NT2/D1 (cell line): ENCODE results near the gene NOL11.

Source experiments
- DNase-seq: peaks from one replicate; pipeline ENCODE4 v3.0.0-alpha.2; 2011; ENCODE audit warnings: low read depth, low spot score
- H3K27me3 ChIP-seq: 2 replicates; pipeline ENCODE4 v1.6.0; 2011; ENCODE audit warnings: mild to moderate bottlenecking; ENCODE audit not compliant: insufficient read length, insufficient read depth
- H3K36me3 ChIP-seq: 2 replicates; pipeline ENCODE4 v1.6.1; 2011; ENCODE audit warnings: mild to moderate bottlenecking, low read length, mixed read lengths; ENCODE audit not compliant: insufficient read depth, insufficient read length
- H3K4me1 ChIP-seq: 2 replicates; pipeline ENCODE4 v1.5.1; 2011; ENCODE audit not compliant: insufficient read depth, insufficient read length
- H3K4me3 ChIP-seq: 2 replicates; pipeline ENCODE4 v1.5.1; 2011; ENCODE audit warnings: low read depth; ENCODE audit not compliant: insufficient read length
- H3K9ac ChIP-seq: 2 replicates; pipeline ENCODE4 v1.6.0; 2011; ENCODE audit warnings: low read depth; ENCODE audit not compliant: insufficient read length
- H3K9me3 ChIP-seq: 2 replicates; pipeline ENCODE4 v1.5.1; 2011; ENCODE audit warnings: mild to moderate bottlenecking, low read length; ENCODE audit not compliant: insufficient read depth
- SUZ12 ChIP-seq: IDR thresholded peaks from 2 replicates; pipeline ENCODE4 v1.6.1; 2011; ENCODE audit not compliant: insufficient read length, insufficient read depth; ENCODE audit errors: extremely low read depth
- YY1 ChIP-seq: IDR thresholded peaks from 2 replicates; pipeline ENCODE4 v1.6.1; 2011; ENCODE audit not compliant: insufficient read length, insufficient read depth
- ZNF274 ChIP-seq: IDR thresholded peaks from 2 replicates; pipeline ENCODE4 v1.6.1; 2011; ENCODE audit warnings: mild to moderate bottlenecking, low read depth, low read length

Gene NOL11

GRCh38 chr17:67759355-67760171, 41.8 kb downstream of the NOL11 start:
- DNase-seq = no peak
- Histone ChIP-seq H3K4me1 (peaks cover 2% of the 10 kb centered on the region), H3K27me3 (no peaks in the 10 kb centered on the region)

GRCh38 chr17:67765623-67766022, 47.9 kb downstream of the NOL11 start:
- no peak overlapping the region for H3K9ac ChIP-seq
- no peaks in the 10 kb centered on the region for H3K27me3 ChIP-seq
- no peaks in the 10 kb centered on the region for H3K9me3 ChIP-seq
- peaks cover 4% of the 10 kb centered on the region for H3K36me3 ChIP-seq
- no peak for TF ChIP-seq YY1
- no peak for TF ChIP-seq ZNF274
- TF ChIP-seq SUZ12 = no peak
- H3K4me3 ChIP-seq = no peak overlapping the region
- no peak for DNase-seq
- H3K4me1 ChIP-seq = no peaks in the 10 kb centered on the region

More at GRCh38 chr17:67759355-67760171, 41.8 kb downstream of the NOL11 start:
- Histone ChIP-seq H3K9me3 (peaks cover 3% of the 10 kb centered on the region; the same call in 1 of the 2 replicates), H3K36me3 (peaks cover 15% of the 10 kb centered on the region), H3K4me3 (no peak overlapping the region), H3K9ac (no peak overlapping the region)
- TF ChIP-seq SUZ12 = no peak
- TF ChIP-seq YY1 = no peak
- no peak for TF ChIP-seq ZNF274

GRCh38 chr17:67769231-67769630, 51.5 kb downstream of the NOL11 start:
- no peaks in the 10 kb centered on the region for H3K27me3 ChIP-seq
- DNase-seq = no peak
- TF ChIP-seq YY1 (no peak), ZNF274 (no peak), SUZ12 (no peak)
- no peak overlapping the region for H3K4me3 ChIP-seq
- H3K9me3 ChIP-seq = no peaks in the 10 kb centered on the region
- H3K4me1 ChIP-seq = no peaks in the 10 kb centered on the region
- H3K36me3 ChIP-seq = peaks cover 4% of the 10 kb centered on the region
- no peak overlapping the region for H3K9ac ChIP-seq

GRCh38 chr17:67770539-67770938, 52.8 kb downstream of the NOL11 start:
- H3K36me3 ChIP-seq = peaks cover 2% of the 10 kb centered on the region
- no peaks in the 10 kb centered on the region for H3K9me3 ChIP-seq
- no peak for DNase-seq
- no peaks in the 10 kb centered on the region for H3K27me3 ChIP-seq
- TF ChIP-seq ZNF274 (no peak), YY1 (no peak)
- no peaks in the 10 kb centered on the region for H3K4me1 ChIP-seq
- no peak overlapping the region for H3K9ac ChIP-seq
- no peak overlapping the region for H3K4me3 ChIP-seq

- H3K27me3 ChIP-seq = no peaks in the 10 kb centered on the region
- DNase-seq = no peak
- H3K9ac ChIP-seq = no peak overlapping the region
- no peaks in the 10 kb centered on the region for H3K9me3 ChIP-seq
- no peaks in the 10 kb centered on the region for H3K4me1 ChIP-seq
- no peaks in the 10 kb centered on the region for H3K36me3 ChIP-seq
- TF ChIP-seq YY1 (no peak), SUZ12 (no peak), ZNF274 (no peak)
- no peak overlapping the region for H3K4me3 ChIP-seq
These were observed 54.9 kb downstream of the NOL11 start for GRCh38 chr17:67772679-67773078.

GRCh38 chr17:67773246-67773645, 55.5 kb downstream of the NOL11 start:
- Histone ChIP-seq H3K4me3 (no peak overlapping the region), H3K9me3 (no peaks in the 10 kb centered on the region), H3K9ac (no peak overlapping the region), H3K4me1 (no peaks in the 10 kb centered on the region), H3K36me3 (no peaks in the 10 kb centered on the region), H3K27me3 (no peaks in the 10 kb centered on the region)
- TF ChIP-seq ZNF274 (no peak), SUZ12 (no peak), YY1 (no peak)
- no peak for DNase-seq

GRCh38 chr17:67779098-67779672, 61.4 kb downstream of the NOL11 start:
- no peaks in the 10 kb centered on the region for H3K27me3 ChIP-seq
- DNase-seq = no peak
- no peaks in the 10 kb centered on the region for H3K36me3 ChIP-seq
- no peaks in the 10 kb centered on the region for H3K4me1 ChIP-seq
- TF ChIP-seq ZNF274 = no peak
- no peak for TF ChIP-seq SUZ12
- no peak for TF ChIP-seq YY1
- H3K9ac ChIP-seq = peak overlapping the region; percentile 0
- H3K9me3 ChIP-seq = no peaks in the 10 kb centered on the region
- no peak overlapping the region for H3K4me3 ChIP-seq
